ENCODE measurements around the gene MTMR3. TPM values are rescaled to one million over a fixed set of nuclear protein-coding genes. Genes with fewer than 3 reads are reported as not detected.

MTMR3 gene
- total and polyA plus RNA-seq, 8 donors = 15.5 to 32.5 (median 20.2) TPM

GRCh38 chr22:30046716-30047363 lies 163.9 kb downstream of the MTMR3 start:
- H3K27ac ChIP-seq = no peak overlapping the region

DNA sequence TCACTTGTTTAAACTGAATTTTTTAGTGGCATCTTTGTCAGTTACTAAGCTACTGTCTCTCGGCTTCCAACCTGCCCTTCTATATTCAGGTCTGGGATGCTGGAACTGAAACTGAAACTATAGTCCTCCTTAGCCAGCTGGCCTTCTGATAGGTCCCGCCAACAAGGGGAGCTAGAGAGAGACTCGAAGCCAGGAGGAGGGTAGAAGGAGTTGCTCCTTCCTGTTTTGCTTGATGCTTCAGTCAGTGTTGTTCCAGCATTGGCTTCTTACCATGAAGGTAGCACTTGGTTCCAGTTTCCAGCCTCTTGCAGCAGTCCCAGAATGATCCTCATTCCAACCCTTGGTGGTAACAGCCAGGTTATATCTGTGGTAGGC lies 164.4 kb downstream of the MTMR3 start:
- Histone ChIP-seq H3K36me3 (no peaks in the 10 kb centered on the region), H3K27me3 (no peaks in the 10 kb centered on the region), H3K9me3 (no peaks in the 10 kb centered on the region), H3K4me1 (peaks cover 0 to 5% (median 0%) of the 10 kb centered on the region in 3 donors), H3K4me3 (no peak overlapping the region), H3K27ac (no peak overlapping the region)
- TF ChIP-seq, protein P1, sequence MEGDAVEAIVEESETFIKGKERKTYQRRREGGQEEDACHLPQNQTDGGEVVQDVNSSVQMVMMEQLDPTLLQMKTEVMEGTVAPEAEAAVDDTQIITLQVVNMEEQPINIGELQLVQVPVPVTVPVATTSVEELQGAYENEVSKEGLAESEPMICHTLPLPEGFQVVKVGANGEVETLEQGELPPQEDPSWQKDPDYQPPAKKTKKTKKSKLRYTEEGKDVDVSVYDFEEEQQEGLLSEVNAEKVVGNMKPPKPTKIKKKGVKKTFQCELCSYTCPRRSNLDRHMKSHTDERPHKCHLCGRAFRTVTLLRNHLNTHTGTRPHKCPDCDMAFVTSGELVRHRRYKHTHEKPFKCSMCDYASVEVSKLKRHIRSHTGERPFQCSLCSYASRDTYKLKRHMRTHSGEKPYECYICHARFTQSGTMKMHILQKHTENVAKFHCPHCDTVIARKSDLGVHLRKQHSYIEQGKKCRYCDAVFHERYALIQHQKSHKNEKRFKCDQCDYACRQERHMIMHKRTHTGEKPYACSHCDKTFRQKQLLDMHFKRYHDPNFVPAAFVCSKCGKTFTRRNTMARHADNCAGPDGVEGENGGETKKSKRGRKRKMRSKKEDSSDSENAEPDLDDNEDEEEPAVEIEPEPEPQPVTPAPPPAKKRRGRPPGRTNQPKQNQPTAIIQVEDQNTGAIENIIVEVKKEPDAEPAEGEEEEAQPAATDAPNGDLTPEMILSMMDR (IDR thresholded peaks at IDR 0.05) = no peak
- ATAC-seq (peak in 2 of 4 donors; percentile 11 to 37), DNase-seq (no peak), FAIRE-seq (no peak)
- WGBS, 2 donors = 85% methylated on average over 3 of the region's 3 CpGs
- intact Hi-C loops (cut with DNase I) = no loop called here

More at GRCh38 chr22:30046716-30047363, 163.9 kb downstream of the MTMR3 start:
- TF ChIP-seq, protein P1 (IDR thresholded peaks at IDR 0.05) = no peak
- FAIRE-seq (no peak), DNase-seq (no peak), ATAC-seq (no peak)
- Histone ChIP-seq H3K4me3 (no peak overlapping the region), H3K27me3 (no peaks in the 10 kb centered on the region), H3K36me3 (no peaks in the 10 kb centered on the region), H3K4me1 (peaks cover 0 to 5% (median 0%) of the 10 kb centered on the region in 3 donors), H3K9me3 (no peaks in the 10 kb centered on the region)
- intact Hi-C loops (cut with DNase I) = no loop called here
- 90 to 92% methylated on average over 15 of the region's 15 CpGs for WGBS, 2 donors

DNA sequence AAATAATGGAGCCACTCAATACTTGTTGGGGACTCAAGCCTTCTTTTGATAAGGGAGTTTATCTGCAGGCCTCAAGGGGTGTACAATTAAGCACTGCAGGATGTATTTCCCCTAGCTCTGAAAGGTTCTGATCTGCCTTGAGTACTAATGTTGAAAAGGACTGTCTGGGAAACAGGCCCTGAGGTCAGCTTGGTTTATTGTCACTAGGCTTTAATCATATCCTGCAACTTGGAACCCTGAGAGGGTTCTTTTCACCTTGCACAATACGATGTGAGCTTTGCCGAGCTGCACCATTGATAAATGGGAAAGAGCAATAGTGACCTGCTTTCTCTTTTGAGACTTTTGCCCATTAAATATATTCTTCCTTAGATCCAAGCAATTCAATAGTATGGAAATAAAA lies 165.7 kb downstream of the MTMR3 start:
- TF ChIP-seq, protein P1 (IDR thresholded peaks at IDR 0.05) = no peak
- Histone ChIP-seq H3K4me1 (peaks cover 0 to 5% (median 0%) of the 10 kb centered on the region in 3 donors), H3K9me3 (no peaks in the 10 kb centered on the region), H3K36me3 (no peaks in the 10 kb centered on the region), H3K4me3 (no peak overlapping the region), H3K27me3 (no peaks in the 10 kb centered on the region), H3K27ac (no peak overlapping the region)
- intact Hi-C loops (cut with DNase I) = no loop called here
- ATAC-seq (no peak), DNase-seq (no peak), FAIRE-seq (no peak)
- WGBS, 2 donors = 80 to 93% methylated on average over 2 of the region's 2 CpGs

DNA sequence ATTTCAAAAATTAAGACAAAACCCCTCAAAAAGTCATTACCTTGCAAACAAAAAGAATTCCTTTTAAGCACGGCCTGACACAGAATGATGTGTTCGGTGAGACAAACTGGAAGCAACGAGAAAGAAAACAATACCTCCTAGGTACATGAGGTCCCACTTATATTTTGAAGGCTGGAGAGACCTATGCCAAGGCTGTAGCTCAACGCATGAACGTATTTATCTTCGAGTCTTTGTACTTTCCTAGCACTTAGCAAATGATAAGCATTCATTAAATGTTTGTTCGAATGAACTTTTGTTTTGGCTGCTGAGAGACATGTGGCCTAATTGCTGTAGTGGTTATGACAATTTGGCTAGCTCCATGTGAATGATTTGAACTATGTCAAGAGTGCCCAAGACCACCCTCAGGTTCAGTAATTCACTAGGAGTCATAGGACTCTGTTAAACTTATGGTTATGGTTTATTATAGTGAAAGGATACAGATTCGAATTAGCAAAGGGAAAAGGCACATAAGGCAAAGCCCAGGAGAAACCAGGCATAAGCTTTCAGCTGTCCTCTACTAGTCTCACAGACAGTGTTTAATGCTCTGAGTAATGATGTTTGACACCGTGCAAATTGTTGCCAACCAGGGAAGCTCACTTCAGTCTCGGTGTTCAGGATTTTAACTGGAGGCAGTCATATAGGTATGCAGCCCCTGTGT lies 171.2 kb downstream of the MTMR3 start:
- Histone ChIP-seq H3K4me1 (peaks cover 0 to 6% (median 0%) of the 10 kb centered on the region in 3 donors), H3K27me3 (no peaks in the 10 kb centered on the region), H3K9me3 (no peaks in the 10 kb centered on the region), H3K27ac (peak overlapping the region in 1 of 4 donors; percentile 15), H3K4me3 (no peak overlapping the region), H3K36me3 (no peaks in the 10 kb centered on the region)
- FAIRE-seq = no peak
- no peak for DNase-seq
- TF ChIP-seq, protein P1 (IDR thresholded peaks at IDR 0.05) = no peak
- peak in 1 of 4 donors; percentile 39 for ATAC-seq
- 41 to 45% methylated on average over 10 of the region's 10 CpGs for WGBS, 2 donors
- intact Hi-C loops (cut with DNase I) = no loop called here

DNA sequence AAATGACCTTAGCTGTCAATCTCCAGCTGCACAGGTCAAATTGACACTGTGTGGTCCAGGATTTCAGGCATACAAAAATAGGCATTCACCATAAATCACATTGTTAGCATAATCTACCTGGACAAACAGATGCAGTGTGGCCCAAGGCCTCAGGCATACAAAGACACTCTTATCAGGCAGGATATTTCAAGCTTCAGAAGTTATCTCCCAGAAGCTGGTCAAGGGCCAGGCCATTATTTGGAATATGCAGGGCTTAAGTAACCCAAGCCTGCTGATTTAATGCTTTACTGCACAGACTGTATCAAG lies 171.7 kb downstream of the MTMR3 start:
- DNase-seq = no peak
- H3K4me3 ChIP-seq = no peak overlapping the region
- no peak for FAIRE-seq
- no peaks in the 10 kb centered on the region for H3K27me3 ChIP-seq
- TF ChIP-seq, protein P1 (IDR thresholded peaks at IDR 0.05) = no peak
- no peaks in the 10 kb centered on the region for H3K36me3 ChIP-seq
- peak overlapping the region in 1 of 4 donors; percentile 15 for H3K27ac ChIP-seq
- intact Hi-C loops (cut with DNase I) = no loop called here
- peaks cover 0 to 6% (median 0%) of the 10 kb centered on the region in 3 donors for H3K4me1 ChIP-seq
- peak in 2 of 4 donors; percentile 63 to 68 for ATAC-seq
- no peaks in the 10 kb centered on the region for H3K9me3 ChIP-seq
